Nephron (organoid): ENCODE measurements around the gene GALNT8.

Experiments
- H3K27ac Mint-ChIP-seq, 3 experiments: 2 replicates each; pipeline ENCODE4 v1.8.0; 2020; ENCODE audit warnings: mixed read lengths in 3 of 3, mild to moderate bottlenecking in 2 of 3, moderate library complexity in 1 of 3
- H3K27me3 Mint-ChIP-seq: 2 replicates; pipeline ENCODE4 v1.8.0; 2021; ENCODE audit warnings: low read depth, mild to moderate bottlenecking, moderate library complexity, mixed read lengths
- H3K36me3 Mint-ChIP-seq: 2 replicates; pipeline ENCODE4 v1.8.0; 2020; ENCODE audit warnings: low read depth, mixed read lengths
- H3K4me1 Mint-ChIP-seq: 2 replicates; pipeline ENCODE4 v1.8.0; 2020; ENCODE audit warnings: mixed read lengths
- H3K4me3 Mint-ChIP-seq, 3 experiments: 2 replicates each; pipeline ENCODE4 v1.8.0; 2020; ENCODE audit warnings: mild to moderate bottlenecking in 3 of 3, mixed read lengths in 3 of 3, moderate library complexity in 2 of 3
- H3K9me3 Mint-ChIP-seq: 2 replicates; pipeline ENCODE4 v1.8.0; 2020; ENCODE audit warnings: mixed read lengths
- CTCF ChIP-seq, 3 experiments: fragments of 200-600 bp; sonication (generic); IDR thresholded peaks; one replicate each; pipeline ENCODE4 v1.5.0; 2021; ENCODE audit warnings: antibody characterized with exemption in 3 of 3; ENCODE audit not compliant: unreplicated experiment in 3 of 3

Gene GALNT8

GRCh38 chr12:4719821-4720636, at the start of gene GALNT8:
Gene GALNT8 (plus strand): TSS chr12:4720400. CDS start chr12:4720678, 278 bp downstream.
- peaks cover 4% of the 10 kb centered on the region for H3K36me3 Mint-ChIP-seq

GRCh38 chr12:4679711-4680110, 40.5 kb upstream of the GALNT8 start:
- Mint-ChIP-seq H3K27ac (no peak overlapping the region), H3K36me3 (peaks cover 44% of the 10 kb centered on the region), H3K27me3 (no peaks in the 10 kb centered on the region), H3K4me3 (no peak overlapping the region), H3K9me3 (peaks cover 15% of the 10 kb centered on the region), H3K4me1 (no peaks in the 10 kb centered on the region)
- no peak for TF ChIP-seq CTCF (IDR thresholded peaks at IDR 0.05; ENCODE audit: unreplicated experiment in 3 of 3)

More at GRCh38 chr12:4719821-4720636, at the start of gene GALNT8:
- TF ChIP-seq CTCF (IDR thresholded peaks at IDR 0.05; ENCODE audit: unreplicated experiment in 3 of 3) = no peak
- Mint-ChIP-seq H3K27me3 (peaks cover 22% of the 10 kb centered on the region), H3K4me1 (no peaks in the 10 kb centered on the region), H3K4me3 (no peak within 1 kb of the TSS), H3K27ac (no peak within 1 kb of the TSS), H3K9me3 (no peaks in the 10 kb centered on the region)

GRCh38 chr12:4681732-4682131, 38.5 kb upstream of the GALNT8 start:
- H3K4me1 Mint-ChIP-seq = no peaks in the 10 kb centered on the region
- H3K27ac Mint-ChIP-seq = no peak overlapping the region
- TF ChIP-seq CTCF (IDR thresholded peaks at IDR 0.05; ENCODE audit: unreplicated experiment in 3 of 3) = no peak
- H3K4me3 Mint-ChIP-seq = no peak overlapping the region
- H3K36me3 Mint-ChIP-seq = peaks cover 47% of the 10 kb centered on the region
- no peaks in the 10 kb centered on the region for H3K27me3 Mint-ChIP-seq
- H3K9me3 Mint-ChIP-seq = no peaks in the 10 kb centered on the region

- TF ChIP-seq CTCF (IDR thresholded peaks at IDR 0.05; ENCODE audit: unreplicated experiment in 3 of 3) = no peak
- Mint-ChIP-seq H3K9me3 (peaks cover 2% of the 10 kb centered on the region), H3K4me3 (no peak overlapping the region), H3K27me3 (no peaks in the 10 kb centered on the region), H3K27ac (no peak overlapping the region), H3K36me3 (peaks cover 68% of the 10 kb centered on the region), H3K4me1 (no peaks in the 10 kb centered on the region)
Observed at GRCh38 chr12:4685317-4685716, 34.9 kb upstream of the GALNT8 start.

GRCh38 chr12:4690760-4691159, 29.4 kb upstream of the GALNT8 start:
- Mint-ChIP-seq H3K36me3 (peaks cover 76% of the 10 kb centered on the region), H3K27me3 (no peaks in the 10 kb centered on the region), H3K4me1 (no peaks in the 10 kb centered on the region), H3K4me3 (no peak overlapping the region), H3K27ac (no peak overlapping the region), H3K9me3 (peaks cover 2% of the 10 kb centered on the region)
- no peak for TF ChIP-seq CTCF (IDR thresholded peaks at IDR 0.05; ENCODE audit: unreplicated experiment in 3 of 3)

GRCh38 chr12:4700621-4701026, 19.6 kb upstream of the GALNT8 start:
- H3K4me3 Mint-ChIP-seq = peak overlapping the region in 2 of 3 experiments; percentile 12 to 39
- peaks cover 26% of the 10 kb centered on the region for H3K36me3 Mint-ChIP-seq
- H3K4me1 Mint-ChIP-seq = peaks cover 15% of the 10 kb centered on the region
- no peak for TF ChIP-seq CTCF (IDR thresholded peaks at IDR 0.05; ENCODE audit: unreplicated experiment in 3 of 3)
- H3K27me3 Mint-ChIP-seq = no peaks in the 10 kb centered on the region
- H3K9me3 Mint-ChIP-seq = no peaks in the 10 kb centered on the region
- H3K27ac Mint-ChIP-seq = peak overlapping the region in 2 of 3 experiments; percentile 94 to 96
